ENCODE measurements around the gene TSHZ2.
A peak's percentile ranks its signal among the peaks of the same experiment; 100 is the strongest.

Gene TSHZ2

GRCh38 chr20:53381568-53382262 lies 409.6 kb downstream of the TSHZ2 start:
- peaks cover 48% of the 10 kb centered on the region for H3K4me1 Mint-ChIP-seq
- H3K4me3 Mint-ChIP-seq = no peak overlapping the region
- peaks cover under 1% of the 10 kb centered on the region for H3K9me3 Mint-ChIP-seq
- no peak for TF ChIP-seq CTCF (IDR thresholded peaks at IDR 0.05; ENCODE audit: unreplicated experiment in 3 of 3)
- H3K27me3 Mint-ChIP-seq (ENCODE audit: low read depth) = peaks cover 3% of the 10 kb centered on the region
- peak overlapping the region; percentile 83 for H3K27ac Mint-ChIP-seq
- peaks cover 7% of the 10 kb centered on the region for H3K36me3 Mint-ChIP-seq (ENCODE audit: low read depth)

GRCh38 chr20:53382263-53382844 lies 410.2 kb downstream of the TSHZ2 start:
- Mint-ChIP-seq H3K27ac (peak overlapping the region; percentile 83), H3K9me3 (no peaks in the 10 kb centered on the region), H3K4me3 (no peak overlapping the region), H3K36me3 (ENCODE audit: low read depth) (peaks cover under 1% of the 10 kb centered on the region), H3K4me1 (peaks cover 55% of the 10 kb centered on the region), H3K27me3 (ENCODE audit: low read depth) (peaks cover 3% of the 10 kb centered on the region)
- TF ChIP-seq CTCF (IDR thresholded peaks at IDR 0.05; ENCODE audit: unreplicated experiment in 3 of 3) = no peak

DNA sequence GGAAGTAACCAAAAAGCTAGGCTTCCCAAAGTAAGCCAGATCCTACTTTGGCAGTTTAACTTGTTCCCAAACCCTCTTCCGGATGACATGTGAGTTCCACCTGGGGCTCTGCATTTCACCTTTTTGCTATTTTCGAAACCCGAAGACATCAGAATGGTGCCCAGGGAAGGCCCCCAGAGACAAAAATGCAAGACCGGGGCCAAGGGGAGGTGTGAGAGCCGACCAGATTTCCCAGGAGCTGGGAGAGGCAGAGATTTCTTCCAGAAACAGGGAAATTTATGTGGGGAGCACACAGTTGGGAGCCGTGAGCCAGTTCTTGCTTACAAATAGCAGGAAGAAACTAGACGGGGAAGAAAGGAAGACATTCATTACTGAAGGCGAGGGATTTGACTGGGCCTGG lies 411.8 kb downstream of the TSHZ2 start:
- no peaks in the 10 kb centered on the region for H3K9me3 Mint-ChIP-seq
- H3K36me3 Mint-ChIP-seq (ENCODE audit: low read depth) = no peaks in the 10 kb centered on the region
- H3K4me1 Mint-ChIP-seq = peaks cover 54% of the 10 kb centered on the region

GRCh38 chr20:53384392-53384791 lies 412.2 kb downstream of the TSHZ2 start:
- Mint-ChIP-seq H3K27ac (peak overlapping the region; percentile 75 to 97 (median 96)), H3K9me3 (no peaks in the 10 kb centered on the region), H3K27me3 (ENCODE audit: low read depth) (peaks cover 3% of the 10 kb centered on the region), H3K4me1 (peaks cover 54% of the 10 kb centered on the region), H3K4me3 (peak overlapping the region in 1 of 3 experiments; percentile 15), H3K36me3 (ENCODE audit: low read depth) (no peaks in the 10 kb centered on the region)
- TF ChIP-seq CTCF (IDR thresholded peaks at IDR 0.05; ENCODE audit: unreplicated experiment in 3 of 3) = no peak

More for the DNA sequence above, 411.8 kb downstream of the TSHZ2 start:
- Mint-ChIP-seq H3K4me3 (peak overlapping the region in 2 of 3 experiments; percentile 1 to 15), H3K27me3 (ENCODE audit: low read depth) (peaks cover 3% of the 10 kb centered on the region), H3K27ac (peak overlapping the region; percentile 75 to 97 (median 96))
- no peak for TF ChIP-seq CTCF (IDR thresholded peaks at IDR 0.05; ENCODE audit: unreplicated experiment in 3 of 3)

DNA sequence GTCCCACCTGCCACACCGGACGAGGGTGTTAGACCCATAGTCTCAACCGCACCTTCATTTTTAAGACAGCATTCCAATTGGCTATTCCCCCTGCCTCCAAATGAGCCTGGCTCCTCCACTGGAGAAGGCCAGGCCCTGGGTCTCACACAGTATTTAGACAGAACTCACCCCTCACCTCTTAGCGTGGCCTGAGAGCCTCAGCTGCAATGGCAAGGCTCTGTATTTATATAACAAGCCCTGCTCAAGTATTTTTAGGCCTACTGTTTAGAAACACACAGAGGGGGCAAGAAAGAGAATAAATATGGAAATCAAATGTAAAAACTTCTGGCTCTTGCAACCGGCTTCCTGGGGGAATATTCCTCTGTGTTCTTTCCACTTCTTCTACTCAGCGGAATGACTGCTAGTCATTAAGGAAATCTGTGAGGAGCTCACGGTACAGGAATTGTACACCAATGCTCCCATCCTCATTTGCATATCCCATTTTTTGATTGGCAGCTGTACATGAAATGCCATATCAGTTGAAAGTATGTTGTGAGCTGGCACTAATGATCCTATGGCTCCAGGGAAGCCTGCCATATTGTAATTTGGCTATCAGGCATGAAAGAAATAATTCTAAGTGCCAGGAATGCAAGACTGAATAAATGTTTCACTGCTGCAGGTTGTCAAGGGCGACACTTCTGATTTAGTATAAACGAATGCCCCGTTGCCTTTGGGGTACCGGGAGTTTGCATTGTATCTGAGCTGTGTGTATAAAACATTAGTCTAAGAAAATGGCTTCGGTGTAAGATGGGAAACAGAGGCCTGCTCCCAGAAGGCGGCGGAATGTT lies 414.0 kb downstream of the TSHZ2 start:
- Mint-ChIP-seq H3K27ac (peak overlapping the region; percentile 78 to 97 (median 90)), H3K36me3 (ENCODE audit: low read depth) (peaks cover 5% of the 10 kb centered on the region), H3K9me3 (no peaks in the 10 kb centered on the region), H3K4me1 (peaks cover 49% of the 10 kb centered on the region), H3K27me3 (ENCODE audit: low read depth) (peaks cover 3% of the 10 kb centered on the region), H3K4me3 (no peak overlapping the region)
- TF ChIP-seq CTCF (IDR thresholded peaks at IDR 0.05; ENCODE audit: unreplicated experiment in 3 of 3) = no peak
